Adrenal gland (tissue), 12 donors: Measurements from ENCODE around the gene HBD. TPM values are rescaled to one million over a fixed set of nuclear protein-coding genes. Genes with fewer than 3 reads are reported as not detected.

Experiments
- DNase-seq, 7 donors: peaks; one replicate each; pipeline ENCODE4 v3.0.0-alpha.2; 2019 to 2020
- H3K27ac ChIP-seq, 5 donors: fragments of 200-600 bp; sonication (generic) in 4 of 5; 1 replicate in 3 of 5; 2 replicates in 2 of 5; pipeline versions ENCODE4 v1.5.1 to v1.8.0; 2016 to 2020; ENCODE audit warnings: mild to moderate bottlenecking in 1 of 5
- H3K27me3 ChIP-seq: fragments of 200-600 bp; 2 replicates; pipeline ENCODE4 v1.8.0; 2021
- H3K36me3 ChIP-seq, 2 donors: fragments of 200-600 bp; replicated peaks in 1 of 2; 1 replicate in 1 of 2; 2 replicates in 1 of 2; pipeline versions ENCODE4 v1.5.1 to v1.8.0; 2018 to 2022
- H3K4me1 ChIP-seq, 2 donors: fragments of 200-600 bp; replicated peaks in 1 of 2; 1 replicate in 1 of 2; 2 replicates in 1 of 2; pipeline versions ENCODE4 v1.5.1 to v1.8.0; 2018 to 2021
- H3K4me3 ChIP-seq, 4 donors: fragments of 200-600 bp; sonication (generic) in 3 of 4; one replicate each; pipeline ENCODE4 v1.5.1; 2016 to 2018
- H3K9me3 ChIP-seq, 3 donors: fragments of 200-600 bp; sonication (generic) in 1 of 3; replicated peaks in 1 of 3; 1 replicate in 2 of 3; 2 replicates in 1 of 3; pipeline versions ENCODE4 v1.5.1 to v1.8.0; 2016 to 2021
- POLR2A ChIP-seq, 2 donors: fragments of 450-650 bp; IDR thresholded peaks; one replicate each; pipeline ENCODE4 v1.6.1; 2017; ENCODE audit warnings: antibody characterized with exemption in 2 of 2, mild to moderate bottlenecking in 2 of 2, moderate library complexity in 1 of 2
- WGBS, 4 donors: extraction: QIAGEN DNeasy Blood & Tissue Kit in 2 of 4; methylation state at CpG; one replicate each; pipeline versions ENCODE4 v1.1.5 to v1.1.7; 2013 to 2017; 5-methylcytosine and 5-hydroxymethylcytosine counted together
- intact Hi-C, 2 donors: fragments of 100-400 bp; cut with DNase I; formaldehyde crosslinking; loops; one replicate each; pipeline versions ENCODE4 v1.14.1 to v1.15.0; 2022 to 2023
- polyA plus RNA-seq, 3 donors: library from polyadenylated mRNA; stranded (reverse); fragments of 200-250 nt in 2 of 3; fragments of 350-450 nt in 1 of 3; fragmentation: Illumina TruSeq in 1 of 3; extraction: RNeasy Lipid Tissue Mini Kit (QIAGEN cat#74804) in 1 of 3; gene quantifications; one replicate each; pipeline ENCODE4 v1.2.3, GENCODE V29; 2013 to 2014
- total RNA-seq, 9 donors: library from RNA; depleted of rRNA in 4 of 9; stranded (reverse); fragments of >200 nt in 4 of 9; fragments of 120-200 nt in 1 of 9; fragmentation: NEBNext Ultra II Directional in 1 of 9; extraction: Animal tissue kit (Norgen Biotek cat#: 25700) in 1 of 9; gene quantifications; one replicate each; pipeline versions ENCODE4 v1.1.0 to v1.2.4, GENCODE V29; 2013 to 2023
- TF ChIP-seq, protein P1 (sequence below), 6 experiments: fragments of 450-650 bp in 4 of 6; fragments of 200-600 bp in 2 of 6; sonication (generic) in 1 of 6; IDR thresholded peaks; 1 replicate in 5 of 6; 2 replicates in 1 of 6; pipeline versions ENCODE4 v1.5.1 to v1.8.0; 2016 to 2021; ENCODE audit warnings: antibody characterized with exemption in 6 of 6, mild to moderate bottlenecking in 2 of 6, moderate library complexity in 1 of 6
- donor health status: healthy with polysubstance abuse.
- donor health status: Bipolar disorder and iron deficiency.
- donor health status: DM: yes; HTN: yes; CAD: no.
- donor health status: DM: no; HTN: no; CAD: no.
- donor health status: DM: no; HTN: no; CAD: no.
- donor health status: DM: yes; HTN: yes; CAD: no.

Gene HBD
- total and polyA plus RNA-seq, 12 donors, result 0.53 to 2.1 (median 0.83) TPM; not detected in 9

DNA sequence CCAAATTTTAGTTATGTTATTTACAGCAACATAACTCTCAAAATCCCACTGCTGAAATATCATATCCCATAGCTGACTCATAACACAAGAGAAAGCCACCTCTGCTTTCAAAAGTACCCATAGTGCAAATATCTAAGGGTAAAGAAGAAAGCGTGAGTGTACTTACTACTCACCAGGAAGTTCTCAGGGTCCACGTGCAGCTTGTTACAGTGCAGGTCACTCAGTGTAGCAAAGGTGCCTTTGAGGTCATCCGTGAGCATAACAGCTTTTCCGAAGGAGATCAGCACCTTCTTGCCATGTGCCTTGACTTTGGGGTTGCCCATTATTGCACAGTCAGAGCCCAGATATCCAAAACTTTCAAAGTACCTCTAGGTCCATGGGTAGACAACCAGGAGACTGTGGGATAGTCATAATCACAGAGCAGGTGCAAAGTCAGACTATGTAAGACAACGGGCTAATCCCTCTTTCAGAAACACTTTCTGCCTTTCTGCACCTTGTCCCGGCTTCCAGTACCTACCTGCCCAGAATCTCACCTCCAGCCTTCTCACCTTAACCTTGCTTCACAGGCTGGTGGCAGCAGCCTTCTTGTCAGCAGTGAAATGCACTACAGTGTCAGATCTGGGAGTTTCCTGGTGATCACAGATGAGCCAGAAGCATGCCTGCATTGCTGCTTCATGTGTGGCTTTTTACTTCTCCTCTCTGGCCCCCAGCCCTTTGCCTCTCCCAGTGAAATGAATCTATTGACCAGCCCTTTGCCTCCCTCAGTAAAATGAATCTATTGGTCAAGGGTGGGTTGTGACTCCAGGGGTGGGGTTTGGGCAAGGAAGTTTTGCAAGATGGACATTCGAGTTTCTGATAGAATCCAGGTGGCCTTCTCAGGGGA, 8.9 kb upstream of the HBD start:
- DNase-seq, result no peak
- Histone ChIP-seq H3K27me3 (no peaks in the 10 kb centered on the region), H3K4me3 (no peak overlapping the region), H3K27ac (no peak overlapping the region), H3K36me3 (no peaks in the 10 kb centered on the region), H3K4me1 (no peaks in the 10 kb centered on the region), H3K9me3 (no peaks in the 10 kb centered on the region)
- 59 to 74% (median 66%) methylated on average over 7 of the region's 7 CpGs for WGBS, 4 donors
- no peak for TF ChIP-seq POLR2A (IDR thresholded peaks at IDR 0.05)
- TF ChIP-seq, protein P1, sequence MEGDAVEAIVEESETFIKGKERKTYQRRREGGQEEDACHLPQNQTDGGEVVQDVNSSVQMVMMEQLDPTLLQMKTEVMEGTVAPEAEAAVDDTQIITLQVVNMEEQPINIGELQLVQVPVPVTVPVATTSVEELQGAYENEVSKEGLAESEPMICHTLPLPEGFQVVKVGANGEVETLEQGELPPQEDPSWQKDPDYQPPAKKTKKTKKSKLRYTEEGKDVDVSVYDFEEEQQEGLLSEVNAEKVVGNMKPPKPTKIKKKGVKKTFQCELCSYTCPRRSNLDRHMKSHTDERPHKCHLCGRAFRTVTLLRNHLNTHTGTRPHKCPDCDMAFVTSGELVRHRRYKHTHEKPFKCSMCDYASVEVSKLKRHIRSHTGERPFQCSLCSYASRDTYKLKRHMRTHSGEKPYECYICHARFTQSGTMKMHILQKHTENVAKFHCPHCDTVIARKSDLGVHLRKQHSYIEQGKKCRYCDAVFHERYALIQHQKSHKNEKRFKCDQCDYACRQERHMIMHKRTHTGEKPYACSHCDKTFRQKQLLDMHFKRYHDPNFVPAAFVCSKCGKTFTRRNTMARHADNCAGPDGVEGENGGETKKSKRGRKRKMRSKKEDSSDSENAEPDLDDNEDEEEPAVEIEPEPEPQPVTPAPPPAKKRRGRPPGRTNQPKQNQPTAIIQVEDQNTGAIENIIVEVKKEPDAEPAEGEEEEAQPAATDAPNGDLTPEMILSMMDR (IDR thresholded peaks at IDR 0.05), result no peak
- intact Hi-C loops, result no loop called here

DNA sequence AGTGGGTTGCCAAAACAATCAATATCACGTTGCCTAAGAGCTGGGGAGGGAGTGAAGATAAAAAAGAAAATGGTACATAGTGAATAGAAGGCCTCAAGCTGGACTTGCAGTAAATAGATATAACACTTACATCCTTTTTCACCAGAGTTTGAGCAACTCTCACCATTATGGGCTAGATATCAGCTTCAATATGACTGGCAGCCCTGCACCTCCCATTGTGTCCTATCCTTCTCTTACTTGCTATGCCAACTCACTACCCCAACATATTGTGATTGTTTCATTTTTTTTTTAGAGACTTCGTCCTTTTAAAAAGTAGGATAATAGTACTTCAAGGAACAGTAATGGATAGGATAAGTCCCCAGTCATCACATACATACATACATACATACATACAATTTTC, 7.9 kb upstream of the HBD start:
- Histone ChIP-seq H3K27ac (no peak overlapping the region), H3K36me3 (no peaks in the 10 kb centered on the region), H3K4me3 (no peak overlapping the region), H3K27me3 (no peaks in the 10 kb centered on the region), H3K4me1 (no peaks in the 10 kb centered on the region), H3K9me3 (no peaks in the 10 kb centered on the region)
- no peak for DNase-seq
- intact Hi-C loops, result no loop called here
- WGBS, 4 donors, result 56 to 80% (median 60%) methylated on average over 2 of the region's 2 CpGs
- TF ChIP-seq, protein P1 (IDR thresholded peaks at IDR 0.05), result no peak
- TF ChIP-seq POLR2A (IDR thresholded peaks at IDR 0.05), result no peak

DNA sequence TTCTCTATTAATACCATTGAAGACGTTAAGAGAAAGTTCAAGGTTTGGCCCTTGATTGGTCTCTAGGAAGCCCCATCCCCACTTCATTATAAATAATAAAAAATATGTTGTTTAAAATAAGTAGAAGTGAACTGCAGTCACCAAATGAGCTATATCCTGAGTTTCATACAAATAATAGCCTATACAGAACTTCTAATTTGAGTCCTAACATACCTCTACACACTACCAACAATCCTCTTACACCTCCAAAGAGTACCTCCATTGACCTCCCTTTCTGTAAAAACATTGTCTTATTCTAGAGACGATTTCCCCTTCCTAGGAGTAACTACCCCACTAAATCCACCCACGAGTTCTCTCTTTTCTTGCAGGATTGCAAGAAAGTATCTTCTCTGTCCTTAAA, 7.2 kb upstream of the HBD start:
- TF ChIP-seq POLR2A (IDR thresholded peaks at IDR 0.05), result no peak
- TF ChIP-seq, protein P1 (IDR thresholded peaks at IDR 0.05), result no peak
- no peak overlapping the region for H3K4me3 ChIP-seq
- intact Hi-C loops, result no loop called here
- H3K27ac ChIP-seq, result no peak overlapping the region
- no peak for DNase-seq
- H3K4me1 ChIP-seq, result no peaks in the 10 kb centered on the region
- H3K27me3 ChIP-seq, result no peaks in the 10 kb centered on the region
- no peaks in the 10 kb centered on the region for H3K9me3 ChIP-seq
- 40 to 59% (median 46%) methylated on average over 3 of the region's 3 CpGs for WGBS, 4 donors
- H3K36me3 ChIP-seq, result no peaks in the 10 kb centered on the region

DNA sequence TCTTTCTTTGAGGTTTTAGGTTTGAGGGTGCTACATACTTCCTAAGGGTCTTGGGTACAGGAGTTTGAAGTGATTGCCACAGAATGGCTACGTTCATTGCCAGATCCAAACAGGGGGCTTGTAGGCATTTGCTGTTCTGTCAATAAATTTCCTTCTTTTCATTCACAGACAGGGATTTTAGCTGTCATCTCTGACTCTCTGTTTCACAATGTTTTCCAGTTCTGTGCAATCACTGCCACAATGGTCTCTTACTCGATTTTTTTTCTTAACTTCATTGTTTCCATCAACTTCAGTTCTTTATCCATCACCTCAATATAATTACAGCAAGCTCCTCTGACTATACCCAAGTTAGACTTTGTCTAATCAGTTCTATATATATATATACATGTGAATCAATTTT, 6.2 kb upstream of the HBD start:
- intact Hi-C loops, result no loop called here
- DNase-seq, result no peak
- 45 to 60% (median 54%) methylated on average over 2 of the region's 2 CpGs for WGBS, 4 donors

More for the DNA sequence above, 6.2 kb upstream of the HBD start:
- Histone ChIP-seq H3K4me3 (no peak overlapping the region), H3K36me3 (no peaks in the 10 kb centered on the region), H3K27me3 (no peaks in the 10 kb centered on the region), H3K4me1 (no peaks in the 10 kb centered on the region), H3K9me3 (no peaks in the 10 kb centered on the region), H3K27ac (no peak overlapping the region)
- no peak for TF ChIP-seq POLR2A (IDR thresholded peaks at IDR 0.05)
- TF ChIP-seq, protein P1 (IDR thresholded peaks at IDR 0.05), result no peak
